ENCODE results near the gene CES3. TPM values are rescaled to one million over a fixed set of nuclear protein-coding genes. Genes with fewer than 3 reads are reported as not detected.
"Not testable (repeated sequence)": the region's sequence is repeated elsewhere in the genome, so short reads cannot be mapped to it uniquely, and the experiment has no call there.

CES3 gene
- total RNA-seq, 6 experiments from 2014 or later: 0.06 to 0.39 (median 0.14) TPM; not detected in 1

DNA sequence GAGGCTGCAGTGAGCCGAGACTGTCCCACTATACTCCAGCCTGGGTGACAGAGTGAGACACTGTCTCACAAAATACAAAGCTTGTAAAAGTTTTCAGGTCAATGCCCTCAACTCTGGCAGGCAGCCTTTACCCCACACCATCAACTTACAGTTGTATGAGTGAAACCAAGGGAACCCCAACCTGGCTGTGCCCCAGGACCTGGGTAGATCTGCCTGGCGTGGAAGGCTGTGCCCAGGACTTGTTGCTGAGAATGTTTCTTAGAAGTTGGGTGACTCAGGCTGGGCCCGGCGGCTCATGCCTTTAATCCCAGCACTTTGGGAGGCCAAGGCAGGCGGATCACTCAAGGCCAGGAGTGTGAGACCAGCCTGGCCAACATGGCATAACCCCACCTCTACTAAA, 7.8 kb downstream of the CES3 start:
- DNase-seq: no peak
- TF ChIP-seq, protein P1, sequence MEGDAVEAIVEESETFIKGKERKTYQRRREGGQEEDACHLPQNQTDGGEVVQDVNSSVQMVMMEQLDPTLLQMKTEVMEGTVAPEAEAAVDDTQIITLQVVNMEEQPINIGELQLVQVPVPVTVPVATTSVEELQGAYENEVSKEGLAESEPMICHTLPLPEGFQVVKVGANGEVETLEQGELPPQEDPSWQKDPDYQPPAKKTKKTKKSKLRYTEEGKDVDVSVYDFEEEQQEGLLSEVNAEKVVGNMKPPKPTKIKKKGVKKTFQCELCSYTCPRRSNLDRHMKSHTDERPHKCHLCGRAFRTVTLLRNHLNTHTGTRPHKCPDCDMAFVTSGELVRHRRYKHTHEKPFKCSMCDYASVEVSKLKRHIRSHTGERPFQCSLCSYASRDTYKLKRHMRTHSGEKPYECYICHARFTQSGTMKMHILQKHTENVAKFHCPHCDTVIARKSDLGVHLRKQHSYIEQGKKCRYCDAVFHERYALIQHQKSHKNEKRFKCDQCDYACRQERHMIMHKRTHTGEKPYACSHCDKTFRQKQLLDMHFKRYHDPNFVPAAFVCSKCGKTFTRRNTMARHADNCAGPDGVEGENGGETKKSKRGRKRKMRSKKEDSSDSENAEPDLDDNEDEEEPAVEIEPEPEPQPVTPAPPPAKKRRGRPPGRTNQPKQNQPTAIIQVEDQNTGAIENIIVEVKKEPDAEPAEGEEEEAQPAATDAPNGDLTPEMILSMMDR (IDR thresholded peaks at IDR 0.05): no peak
- peaks cover 14% of the 10 kb centered on the region for H3K4me1 Mint-ChIP-seq (ENCODE audit: low read depth)
- peaks cover 24% of the 10 kb centered on the region for H3K27me3 Mint-ChIP-seq (ENCODE audit: insufficient read depth)
- no peak overlapping the region for H3K4me3 Mint-ChIP-seq
- H3K9me3 Mint-ChIP-seq: no peaks in the 10 kb centered on the region
- no peaks in the 10 kb centered on the region for H3K36me3 Mint-ChIP-seq (ENCODE audit: low read depth)
- H3K27ac Mint-ChIP-seq: no peak overlapping the region

DNA sequence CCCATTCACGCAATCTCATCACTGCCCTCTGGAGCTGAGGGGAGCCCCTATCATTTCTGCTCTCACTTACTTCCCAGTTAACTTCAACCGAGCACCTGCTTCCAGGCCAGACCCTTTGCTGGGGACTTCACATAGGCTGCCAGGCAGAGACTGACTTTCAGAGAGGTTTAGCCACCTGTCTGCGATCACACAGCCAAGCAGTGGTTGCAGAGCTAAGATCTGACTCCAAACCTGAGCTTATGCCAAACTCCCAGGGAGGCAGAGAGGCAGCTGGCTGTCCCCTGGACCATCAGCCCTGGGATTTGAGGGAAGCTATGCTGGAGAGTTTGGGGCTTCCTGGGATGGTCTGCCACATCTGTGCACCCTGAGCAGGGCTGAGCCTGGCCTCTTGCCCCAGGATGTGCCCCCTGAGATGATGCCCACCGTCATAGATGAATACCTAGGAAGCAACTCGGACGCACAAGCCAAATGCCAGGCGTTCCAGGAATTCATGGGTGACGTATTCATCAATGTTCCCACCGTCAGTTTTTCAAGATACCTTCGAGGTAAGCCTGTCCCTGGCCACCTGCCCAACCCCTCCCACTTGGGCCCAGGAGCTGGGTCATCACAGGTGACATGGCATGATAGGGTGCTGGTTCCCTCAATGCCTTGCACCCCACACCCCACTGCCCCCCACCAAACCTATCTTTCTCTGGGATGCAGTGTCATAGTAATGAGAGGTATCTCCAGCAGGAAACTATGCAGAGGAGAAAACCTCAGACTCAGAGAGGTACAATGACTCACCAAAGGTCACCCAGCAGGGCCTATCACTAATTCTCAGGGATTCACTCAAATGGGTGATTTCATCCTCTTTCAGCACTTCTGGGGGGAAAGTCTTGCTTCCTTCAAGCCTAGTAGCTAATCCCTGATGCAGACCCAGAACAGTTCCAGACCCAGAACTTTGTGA, 10.0 kb downstream of the CES3 start:
- H3K9me3 Mint-ChIP-seq: no peaks in the 10 kb centered on the region
- H3K27me3 Mint-ChIP-seq (ENCODE audit: insufficient read depth): peaks cover 16% of the 10 kb centered on the region
- peaks cover 14% of the 10 kb centered on the region for H3K4me1 Mint-ChIP-seq (ENCODE audit: low read depth)
- TF ChIP-seq, protein P1 (IDR thresholded peaks at IDR 0.05): no peak
- no peak overlapping the region for H3K4me3 Mint-ChIP-seq
- peak; percentile 73 for DNase-seq
- H3K27ac Mint-ChIP-seq: no peak overlapping the region
- H3K36me3 Mint-ChIP-seq (ENCODE audit: low read depth): no peaks in the 10 kb centered on the region

DNA sequence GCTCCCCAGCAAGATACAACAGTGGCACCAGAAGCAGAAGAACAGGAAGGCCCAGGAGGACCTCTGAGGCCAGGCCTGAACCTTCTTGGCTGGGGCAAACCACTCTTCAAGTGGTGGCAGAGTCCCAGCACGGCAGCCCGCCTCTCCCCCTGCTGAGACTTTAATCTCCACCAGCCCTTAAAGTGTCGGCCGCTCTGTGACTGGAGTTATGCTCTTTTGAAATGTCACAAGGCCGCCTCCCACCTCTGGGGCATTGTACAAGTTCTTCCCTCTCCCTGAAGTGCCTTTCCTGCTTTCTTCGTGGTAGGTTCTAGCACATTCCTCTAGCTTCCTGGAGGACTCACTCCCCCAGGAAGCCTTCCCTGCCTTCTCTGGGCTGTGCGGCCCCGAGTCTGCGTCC, 11.9 kb downstream of the CES3 start:
- Mint-ChIP-seq H3K9me3 (no peaks in the 10 kb centered on the region), H3K4me3 (no peak overlapping the region), H3K36me3 (ENCODE audit: low read depth) (no peaks in the 10 kb centered on the region), H3K27ac (no peak overlapping the region), H3K4me1 (ENCODE audit: low read depth) (peaks cover 20% of the 10 kb centered on the region), H3K27me3 (ENCODE audit: insufficient read depth) (peaks cover 4% of the 10 kb centered on the region; the same call in 1 of the 2 replicates)
- TF ChIP-seq, protein P1 (IDR thresholded peaks at IDR 0.05): no peak
- DNase-seq: no peak

DNA sequence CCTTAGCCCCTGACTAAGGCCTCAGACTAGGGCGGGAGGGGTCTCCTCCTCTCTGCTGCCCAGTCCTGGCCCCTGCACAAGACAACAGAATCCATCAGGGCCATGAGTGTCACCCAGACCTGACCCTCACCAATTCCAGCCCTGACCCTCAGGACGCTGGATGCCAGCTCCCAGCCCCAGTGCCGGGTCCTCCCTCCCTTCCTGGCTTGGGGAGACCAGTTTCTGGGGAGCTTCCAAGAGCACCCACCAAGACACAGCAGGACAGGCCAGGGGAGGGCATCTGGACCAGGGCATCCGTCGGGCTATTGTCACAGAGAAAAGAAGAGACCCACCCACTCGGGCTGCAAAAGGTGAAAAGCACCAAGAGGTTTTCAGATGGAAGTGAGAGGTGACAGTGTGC, 12.7 kb downstream of the CES3 start:
- Mint-ChIP-seq H3K9me3 (no peaks in the 10 kb centered on the region), H3K4me3 (no peak overlapping the region), H3K27me3 (ENCODE audit: insufficient read depth) (peaks cover 3% of the 10 kb centered on the region; the same call in 1 of the 2 replicates), H3K27ac (no peak overlapping the region), H3K4me1 (ENCODE audit: low read depth) (peaks cover 20% of the 10 kb centered on the region), H3K36me3 (ENCODE audit: low read depth) (no peaks in the 10 kb centered on the region)
- TF ChIP-seq, protein P1 (IDR thresholded peaks at IDR 0.05): no peak
- no peak for DNase-seq

DNA sequence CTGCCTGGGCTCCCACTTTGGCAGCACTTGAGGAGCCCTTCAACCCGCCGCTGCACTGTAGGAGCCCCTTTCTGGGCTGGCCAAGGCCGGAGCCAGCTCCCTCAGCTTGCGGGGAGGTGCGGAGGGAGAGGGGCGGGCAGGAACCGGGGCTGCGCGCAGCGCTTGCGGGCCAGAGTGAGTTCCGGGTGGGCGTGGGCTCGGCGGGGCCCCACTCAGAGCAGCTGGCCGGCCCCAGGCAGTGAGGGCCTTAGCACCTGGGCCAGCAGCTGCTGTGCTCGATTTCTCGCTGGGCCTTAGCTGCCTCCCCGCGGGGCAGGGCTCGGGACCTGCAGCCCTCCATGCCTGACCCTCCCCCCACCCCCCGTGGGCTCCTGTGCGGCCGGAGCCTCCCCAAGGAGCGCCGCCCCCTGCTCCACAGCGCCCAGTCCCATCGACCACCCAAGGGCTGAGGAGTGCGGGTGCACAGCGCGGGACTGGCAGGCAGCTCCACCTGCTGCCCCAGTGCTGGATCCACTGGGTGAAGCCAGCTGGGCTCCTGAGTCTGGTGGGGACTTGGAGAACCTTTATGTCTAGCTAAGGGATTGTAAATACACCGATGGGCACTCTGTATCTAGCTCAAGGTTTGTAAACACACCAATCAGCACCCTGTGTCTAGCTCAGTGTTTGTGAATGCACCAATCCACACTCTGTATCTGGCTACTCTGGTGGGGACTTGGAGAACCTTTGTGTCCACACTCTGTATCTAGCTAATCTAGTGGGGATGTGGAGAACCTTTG, 13.3 kb downstream of the CES3 start:
- peaks cover 20% of the 10 kb centered on the region for H3K4me1 Mint-ChIP-seq (ENCODE audit: low read depth)
- not testable (repeated sequence) for H3K27ac Mint-ChIP-seq; H3K9me3 Mint-ChIP-seq; H3K4me3 Mint-ChIP-seq; H3K27me3 Mint-ChIP-seq (ENCODE audit: insufficient read depth); DNase-seq; H3K36me3 Mint-ChIP-seq (ENCODE audit: low read depth)

DNA sequence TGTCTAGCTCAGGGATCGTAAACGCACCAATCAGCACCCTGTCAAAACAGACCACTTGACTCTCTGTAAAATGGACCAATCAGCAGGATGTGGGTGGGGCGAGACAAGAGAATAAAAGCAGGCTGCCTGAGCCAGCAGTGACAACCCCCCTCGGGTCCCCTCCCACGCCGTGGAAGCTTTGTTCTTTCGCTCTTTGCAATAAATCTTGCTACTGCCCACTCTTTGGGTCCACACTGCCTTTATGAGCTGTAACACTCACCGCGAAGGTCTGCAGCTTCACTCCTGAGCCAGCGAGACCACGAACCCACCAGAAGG, 13.8 kb downstream of the CES3 start:
- H3K4me1 Mint-ChIP-seq (ENCODE audit: low read depth): peaks cover 20% of the 10 kb centered on the region
- H3K36me3 Mint-ChIP-seq (ENCODE audit: low read depth); H3K27me3 Mint-ChIP-seq (ENCODE audit: insufficient read depth): not testable (repeated sequence)

More for the DNA sequence above, 13.8 kb downstream of the CES3 start:
- H3K9me3 Mint-ChIP-seq, DNase-seq, H3K4me3 Mint-ChIP-seq, H3K27ac Mint-ChIP-seq: not testable (repeated sequence)

Data from HFFc6 (cell line).